Measurements from ENCODE around the gene FAM120C.

The FAM120C gene

GRCh38 chrX:54171091-54171490 lies 12.0 kb downstream of the FAM120C start:
- no peak for DNase-seq (ENCODE audit: low read depth in 2 of 2)
- H3K4me3 ChIP-seq (replicated peaks in 1 of 2; ENCODE audit: low read depth in 2 of 2, low read length in 2 of 2) = no peak overlapping the region
- TF ChIP-seq CTCF (IDR thresholded peaks at IDR 0.05; ENCODE audit: low read depth, low read length) = no peak

- no peak for TF ChIP-seq CTCF (IDR thresholded peaks at IDR 0.05; ENCODE audit: low read depth, low read length)
- no peak overlapping the region for H3K4me3 ChIP-seq (replicated peaks in 1 of 2; ENCODE audit: low read depth in 2 of 2, low read length in 2 of 2)
- DNase-seq (ENCODE audit: low read depth in 2 of 2) = peak; percentile 11
These were observed 16.1 kb downstream of the FAM120C start for GRCh38 chrX:54166915-54167314.

- peak in 1 of 2 donors; percentile 2 for DNase-seq (ENCODE audit: low read depth in 2 of 2)
- no peak overlapping the region for H3K4me3 ChIP-seq (replicated peaks in 1 of 2; ENCODE audit: low read depth in 2 of 2, low read length in 2 of 2)
- no peak for TF ChIP-seq CTCF (IDR thresholded peaks at IDR 0.05; ENCODE audit: low read depth, low read length)
These were observed 25.5 kb downstream of the FAM120C start for GRCh38 chrX:54157561-54157960.

- TF ChIP-seq CTCF (IDR thresholded peaks at IDR 0.05; ENCODE audit: low read depth, low read length) = no peak
- DNase-seq (ENCODE audit: low read depth in 2 of 2) = no peak
- no peak overlapping the region for H3K4me3 ChIP-seq (replicated peaks in 1 of 2; ENCODE audit: low read depth in 2 of 2, low read length in 2 of 2)
These were observed 48.8 kb downstream of the FAM120C start for GRCh38 chrX:54134269-54134668.

- DNase-seq (ENCODE audit: low read depth in 2 of 2) = no peak
- no peak overlapping the region for H3K4me3 ChIP-seq (replicated peaks in 1 of 2; ENCODE audit: low read depth in 2 of 2, low read length in 2 of 2)
- TF ChIP-seq CTCF (IDR thresholded peaks at IDR 0.05; ENCODE audit: low read depth, low read length) = no peak
These were observed 66.7 kb downstream of the FAM120C start for GRCh38 chrX:54116391-54116790.

- H3K4me3 ChIP-seq (replicated peaks in 1 of 2; ENCODE audit: low read depth in 2 of 2, low read length in 2 of 2) = no peak overlapping the region
- no peak for TF ChIP-seq CTCF (IDR thresholded peaks at IDR 0.05; ENCODE audit: low read depth, low read length)
- peak in 1 of 2 donors; percentile 26 for DNase-seq (ENCODE audit: low read depth in 2 of 2)
These were observed 89.5 kb downstream of the FAM120C start for GRCh38 chrX:54093571-54093970.

GRCh38 chrX:54093159-54093558 lies 89.9 kb downstream of the FAM120C start:
- peak in 1 of 2 donors; percentile 61 for DNase-seq (ENCODE audit: low read depth in 2 of 2)
- H3K4me3 ChIP-seq (replicated peaks in 1 of 2; ENCODE audit: low read depth in 2 of 2, low read length in 2 of 2) = no peak overlapping the region
- no peak for TF ChIP-seq CTCF (IDR thresholded peaks at IDR 0.05; ENCODE audit: low read depth, low read length)

Measured in cardiac fibroblast (primary cell).